ENCODE measurements around the gene WDFY3.
"Not testable (repeated sequence)": the region's sequence is repeated elsewhere in the genome, so short reads cannot be mapped to it uniquely, and the experiment has no call there.

The WDFY3 gene

DNA sequence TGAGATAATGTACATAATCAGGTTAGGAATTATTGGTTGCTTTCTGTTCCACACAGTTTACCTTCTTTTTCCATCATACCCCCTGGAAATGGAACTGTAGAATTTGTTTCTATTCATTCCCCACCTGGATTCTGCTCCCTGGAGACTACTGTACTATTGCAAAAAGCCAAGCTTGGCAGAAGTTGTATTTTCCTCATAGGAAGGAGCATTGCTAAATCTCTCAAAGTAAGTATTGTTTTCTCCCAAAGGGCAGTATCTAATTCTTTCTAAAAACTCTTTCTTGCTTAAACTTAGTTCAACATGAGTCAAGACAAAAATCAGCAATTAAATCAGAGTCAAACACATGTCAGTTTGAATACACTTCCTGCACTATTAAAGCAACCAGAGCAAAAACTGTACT lies 247.4 kb downstream of the WDFY3 start:
- peak; percentile 13 for DNase-seq (ENCODE audit: low read depth)

DNA sequence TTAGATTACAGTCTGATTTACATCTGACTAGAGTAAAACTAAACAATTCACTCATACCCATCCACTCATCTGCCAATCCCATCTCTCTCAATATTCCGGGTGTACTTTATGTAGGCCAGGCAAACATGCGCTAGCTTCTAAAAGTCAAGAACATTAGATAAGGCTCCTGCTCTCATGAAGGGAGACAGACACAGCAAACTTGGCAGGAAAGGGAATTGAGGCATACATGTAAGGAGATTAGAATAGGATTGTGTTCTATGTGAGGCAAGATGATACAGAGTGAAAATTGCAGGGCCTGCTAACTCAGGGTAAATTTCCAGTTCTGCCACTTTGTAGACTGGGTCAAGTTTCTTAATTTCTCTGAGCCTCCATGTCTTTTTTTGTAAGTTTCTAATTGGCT lies 247.8 kb downstream of the WDFY3 start:
- no peak for DNase-seq (ENCODE audit: low read depth)

DNA sequence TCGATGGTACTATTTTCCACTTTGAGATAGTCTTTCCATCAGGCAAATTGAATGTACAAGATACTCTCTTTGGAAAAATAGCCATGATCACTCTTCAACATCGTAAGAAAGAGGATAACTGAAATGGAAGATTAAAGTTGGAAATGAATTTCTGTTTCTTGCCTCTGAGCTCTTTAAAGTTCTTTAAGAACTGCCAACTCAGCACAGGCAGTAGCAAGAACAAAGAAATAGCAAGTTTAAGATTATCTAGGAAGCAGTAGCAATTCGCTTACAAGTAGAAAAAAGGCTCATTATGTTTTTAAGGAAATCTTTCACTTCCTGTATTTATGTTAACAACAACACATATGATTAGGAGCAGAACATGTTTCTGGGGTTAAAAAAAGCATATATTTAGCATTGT lies 255.9 kb downstream of the WDFY3 start:
- no peak for DNase-seq (ENCODE audit: low read depth)

DNA sequence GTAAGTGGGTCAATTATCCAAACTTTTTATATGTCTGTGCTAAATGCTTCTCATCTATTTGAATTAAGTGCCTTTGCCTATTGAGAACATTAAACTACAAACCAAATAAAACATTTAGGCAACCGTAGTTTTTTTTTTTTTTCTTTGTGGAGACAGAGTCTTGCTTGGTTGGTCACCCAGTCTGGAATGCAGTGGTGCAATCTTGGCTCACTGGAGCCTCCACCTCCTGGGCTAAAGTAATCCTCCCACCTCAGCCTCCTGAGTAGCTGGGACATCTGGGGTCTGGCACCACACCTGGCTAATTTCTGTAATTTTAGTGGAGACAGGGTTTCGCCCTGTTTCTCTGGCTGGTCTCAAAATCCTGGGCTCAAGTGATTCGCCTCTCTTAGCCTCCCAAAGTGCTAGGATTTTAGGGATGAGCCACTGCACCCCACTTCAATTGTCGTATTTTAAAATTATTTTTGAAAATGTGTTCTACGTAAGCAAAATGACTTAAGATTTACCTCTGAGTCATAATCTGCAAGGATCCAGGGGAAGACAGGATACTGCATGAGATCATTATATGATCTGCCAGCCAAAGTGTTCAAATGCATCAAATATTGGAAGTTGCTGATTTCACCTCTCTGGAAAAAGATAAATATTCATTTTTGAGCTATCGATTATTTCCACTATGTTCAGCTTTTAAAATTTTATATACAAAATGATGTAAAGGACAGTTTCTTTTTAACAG lies 257.9 kb downstream of the WDFY3 start:
- DNase-seq (ENCODE audit: low read depth), result no peak

DNA sequence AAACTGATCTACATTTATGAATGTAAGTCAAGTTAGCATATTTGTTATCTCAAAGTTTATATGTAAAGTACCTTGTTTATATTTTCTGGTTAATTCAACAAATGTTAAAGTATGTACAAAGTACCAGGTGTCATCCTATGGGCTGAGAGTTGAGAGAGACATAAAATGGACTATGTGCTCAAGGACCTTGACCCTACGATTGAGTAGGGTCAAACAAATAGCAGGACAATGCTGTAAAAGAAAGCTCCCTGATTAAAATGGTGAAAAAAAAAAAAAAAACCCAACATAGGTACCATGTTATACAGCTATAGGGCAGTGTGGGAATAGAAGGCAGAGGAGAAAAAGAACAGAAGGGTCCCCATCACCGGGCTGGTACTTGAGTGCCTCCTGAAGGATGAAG lies 260.2 kb downstream of the WDFY3 start:
- DNase-seq (ENCODE audit: low read depth), result no peak

DNA sequence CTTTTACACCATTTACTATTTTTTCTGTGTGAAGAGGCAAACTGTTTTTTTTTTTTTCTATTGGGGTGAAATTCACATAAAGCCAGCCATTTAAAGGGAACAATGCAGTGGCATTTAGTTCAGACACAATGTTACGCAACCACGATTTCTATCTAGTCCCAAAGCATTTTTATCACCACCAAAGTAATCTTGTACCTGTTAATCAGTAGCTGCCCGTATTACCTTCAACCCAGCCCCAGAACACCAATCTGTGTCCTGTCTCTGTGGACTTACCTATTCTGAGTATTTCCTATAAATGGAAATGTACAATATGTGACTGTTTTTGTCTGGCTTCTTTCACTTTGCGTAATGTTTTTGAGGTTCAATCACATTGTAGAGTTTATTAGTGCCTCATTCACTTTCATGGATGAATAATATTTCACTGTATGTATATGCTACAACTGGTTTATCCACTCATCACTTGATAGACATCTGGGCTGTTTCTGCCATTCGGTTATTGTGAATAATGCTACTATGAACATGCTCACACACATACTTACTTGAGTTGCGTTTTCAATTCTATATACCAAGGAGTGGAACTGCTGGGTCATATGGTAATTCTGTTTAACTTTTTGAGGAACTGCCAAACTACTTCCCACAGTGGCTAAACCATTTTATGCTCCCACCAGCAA lies 267.4 kb downstream of the WDFY3 start:
- no peak for DNase-seq (ENCODE audit: low read depth)

DNA sequence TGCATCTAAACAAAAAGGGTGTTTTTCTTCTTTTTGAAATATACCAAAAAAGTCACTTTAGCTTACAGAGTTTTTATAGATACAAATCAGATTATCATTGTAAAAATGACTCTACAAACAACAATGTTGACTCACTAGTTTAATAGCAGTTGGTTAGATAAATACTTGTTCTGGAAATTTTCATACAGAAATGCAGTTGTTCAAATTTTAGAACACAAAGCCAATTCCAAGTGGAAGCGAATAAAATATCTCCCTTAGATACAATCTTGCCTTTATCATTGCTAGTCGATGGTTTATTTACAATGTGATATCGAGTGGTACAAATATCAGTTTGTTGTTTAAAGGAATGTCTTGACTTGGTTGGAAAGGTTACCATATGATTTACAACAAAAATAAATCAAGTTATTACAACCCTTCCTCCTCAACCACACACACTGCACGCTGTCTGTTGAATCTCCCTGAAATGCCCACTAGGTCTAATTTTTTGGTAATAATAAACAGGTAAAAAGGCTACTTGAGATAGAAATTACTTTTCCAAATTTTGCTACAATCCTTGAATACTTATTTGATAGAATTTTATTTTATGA lies 268.8 kb downstream of the WDFY3 start:
- DNase-seq (ENCODE audit: low read depth), result no peak

DNA sequence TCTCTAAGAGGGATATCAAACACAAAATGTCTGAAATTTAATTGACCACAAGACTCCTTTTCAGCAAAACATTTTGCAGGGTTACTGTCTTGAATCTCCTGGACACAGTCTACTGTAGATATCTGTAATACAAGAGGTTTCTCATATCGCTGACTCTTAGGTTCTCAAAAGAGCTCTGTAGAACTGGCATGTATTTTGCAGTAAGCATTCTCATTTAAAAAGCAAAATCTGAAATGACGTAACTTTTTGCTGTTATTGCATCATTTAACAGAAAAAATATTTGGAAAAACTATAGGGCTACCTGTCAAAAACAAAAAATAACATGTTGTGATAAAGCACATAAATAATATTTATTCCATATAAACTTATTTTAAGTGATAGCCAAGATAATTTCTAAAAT lies 269.3 kb downstream of the WDFY3 start:
- DNase-seq (ENCODE audit: low read depth), result no peak

DNA sequence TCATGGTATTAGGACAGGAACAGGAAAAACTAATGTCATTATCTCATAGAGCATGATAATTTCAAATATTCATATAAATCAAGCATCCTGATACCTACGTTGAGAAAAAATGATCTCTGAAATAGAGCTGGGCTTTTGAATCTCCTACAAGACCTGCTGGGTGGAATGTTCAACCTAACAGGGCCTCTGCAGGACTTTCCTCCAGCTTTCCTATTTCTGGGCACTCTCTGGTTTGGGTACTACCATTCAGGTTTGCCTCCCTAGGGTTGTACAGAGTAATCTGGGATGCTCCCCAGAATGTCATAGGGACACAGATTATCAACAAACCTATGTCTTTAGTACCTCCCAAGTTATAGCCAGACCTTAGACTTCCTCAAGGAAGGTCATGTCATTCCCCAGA lies 274.7 kb downstream of the WDFY3 start:
- no peak for DNase-seq (ENCODE audit: low read depth)

DNA sequence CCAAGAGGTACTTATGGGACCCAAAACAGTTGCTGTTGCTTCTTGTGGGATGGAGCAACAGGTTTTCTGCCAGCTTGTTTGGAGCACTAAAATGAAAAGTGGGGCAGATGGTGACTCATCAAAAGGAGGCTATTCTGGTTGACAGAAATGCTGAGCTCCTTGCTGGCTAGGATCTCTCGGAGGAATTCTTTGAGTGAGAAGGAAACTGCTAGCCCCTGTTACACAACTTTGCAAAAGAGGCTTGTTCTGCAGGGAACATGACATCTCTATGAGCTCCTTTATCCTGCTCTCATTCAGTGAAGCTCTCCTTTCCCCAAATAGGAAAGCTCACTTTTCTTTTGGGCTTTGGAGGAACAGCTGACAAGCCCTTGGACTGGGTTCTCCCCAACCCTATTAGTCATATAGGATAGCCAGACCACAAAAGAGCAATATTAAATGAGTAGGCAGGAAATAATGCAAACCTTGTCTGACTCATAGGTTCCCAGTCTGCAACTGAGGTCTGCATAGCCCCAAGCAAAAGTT lies 275.3 kb downstream of the WDFY3 start:
- peak; percentile 92 for DNase-seq (ENCODE audit: low read depth)

DNA sequence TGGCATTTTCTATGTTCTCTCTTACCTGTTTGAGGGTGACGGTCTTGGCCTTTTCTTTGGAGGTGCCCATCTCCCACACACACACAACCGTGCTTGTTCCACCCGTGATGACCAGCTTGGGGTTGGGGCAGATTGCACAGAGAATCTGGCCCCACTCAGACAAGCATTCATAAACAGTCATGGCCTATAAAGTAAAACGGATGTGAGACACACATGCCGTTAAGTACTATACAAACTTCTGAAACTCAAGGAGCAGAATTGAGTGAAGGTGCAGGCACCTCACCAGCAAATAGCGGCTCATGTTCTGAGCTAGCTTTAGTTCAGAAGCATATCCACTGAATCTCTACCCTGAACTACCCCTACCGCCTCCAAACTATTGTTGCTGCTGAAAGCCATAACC lies 276.0 kb downstream of the WDFY3 start:
- DNase-seq (ENCODE audit: low read depth), result no peak

DNA sequence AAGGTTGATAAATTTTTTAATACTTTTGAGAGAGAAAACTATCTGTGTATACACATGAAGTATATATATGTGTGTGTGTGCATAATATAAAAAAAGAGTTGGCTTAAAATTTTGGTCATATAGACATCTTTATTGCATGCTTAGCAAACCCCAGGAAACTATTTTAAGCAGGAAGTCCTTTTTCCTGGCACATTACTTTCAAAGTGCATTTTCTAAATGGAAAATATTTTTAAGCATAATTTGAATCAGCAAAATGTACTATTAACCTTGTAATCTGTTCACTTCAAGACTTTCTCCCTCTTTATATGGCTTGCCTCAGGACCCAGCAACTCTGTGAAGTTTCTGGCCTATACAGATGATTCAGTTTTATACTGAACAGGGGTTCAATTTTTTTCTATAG lies 277.3 kb downstream of the WDFY3 start:
- DNase-seq (ENCODE audit: low read depth), result no peak

DNA sequence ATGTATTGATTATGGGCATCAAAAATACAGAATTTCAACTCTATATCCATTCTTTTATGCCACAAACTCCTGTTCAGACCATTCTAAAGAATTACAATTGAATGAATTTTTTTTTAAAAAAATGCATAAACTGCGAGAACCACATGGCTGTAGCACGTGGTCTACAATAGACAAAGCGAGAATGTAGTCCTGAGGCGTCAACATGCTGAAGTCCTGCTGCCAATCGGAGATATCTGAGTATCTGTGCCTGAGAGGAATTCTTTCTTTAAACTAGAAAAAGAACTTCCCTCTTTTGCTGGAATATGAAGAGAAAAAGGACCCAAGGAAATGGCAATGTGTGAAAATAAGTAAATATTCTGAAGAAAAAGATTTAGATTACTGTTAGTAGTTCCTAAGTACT lies 277.9 kb downstream of the WDFY3 start:
- DNase-seq (ENCODE audit: low read depth), result no peak

DNA sequence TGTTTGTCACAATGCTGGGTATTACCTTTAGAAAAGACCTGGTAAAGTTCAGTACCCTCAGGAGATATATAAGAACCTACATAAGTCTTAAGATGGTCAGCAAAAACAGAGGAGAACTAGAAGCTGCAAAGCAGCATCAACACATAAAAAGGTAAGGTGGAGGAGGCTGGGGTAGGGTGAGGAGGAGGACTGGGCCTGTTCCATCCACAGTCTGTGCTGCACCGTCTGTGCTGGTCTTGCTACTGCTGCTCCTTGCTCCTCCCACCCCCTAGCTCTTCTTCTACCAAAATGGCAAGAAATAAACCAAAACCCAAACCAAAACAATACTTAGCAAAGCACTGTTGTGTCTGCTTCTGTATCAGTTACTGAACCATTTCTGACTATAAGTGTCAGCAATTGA lies 281.4 kb downstream of the WDFY3 start:
- DNase-seq (ENCODE audit: low read depth), result no peak

DNA sequence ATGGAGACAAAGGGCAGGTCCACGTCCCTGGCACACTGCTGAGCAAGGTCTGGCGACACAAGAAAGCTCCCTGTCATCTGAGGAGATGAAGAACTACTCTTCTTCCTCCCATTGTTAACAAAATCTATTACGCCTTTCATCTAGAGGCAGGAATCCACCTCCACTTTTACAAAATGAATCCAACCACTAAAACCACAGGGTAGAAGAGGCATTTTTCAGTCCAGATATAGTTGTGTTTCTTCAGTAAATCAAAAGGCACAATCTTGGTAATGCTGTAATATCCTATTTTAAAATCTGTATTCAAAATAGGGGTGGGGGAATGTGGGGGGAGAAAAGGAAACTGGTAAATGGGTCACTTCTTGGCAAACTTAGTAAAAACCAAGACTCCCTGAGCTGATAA lies 282.1 kb downstream of the WDFY3 start:
- DNase-seq (ENCODE audit: low read depth), result no peak

DNA sequence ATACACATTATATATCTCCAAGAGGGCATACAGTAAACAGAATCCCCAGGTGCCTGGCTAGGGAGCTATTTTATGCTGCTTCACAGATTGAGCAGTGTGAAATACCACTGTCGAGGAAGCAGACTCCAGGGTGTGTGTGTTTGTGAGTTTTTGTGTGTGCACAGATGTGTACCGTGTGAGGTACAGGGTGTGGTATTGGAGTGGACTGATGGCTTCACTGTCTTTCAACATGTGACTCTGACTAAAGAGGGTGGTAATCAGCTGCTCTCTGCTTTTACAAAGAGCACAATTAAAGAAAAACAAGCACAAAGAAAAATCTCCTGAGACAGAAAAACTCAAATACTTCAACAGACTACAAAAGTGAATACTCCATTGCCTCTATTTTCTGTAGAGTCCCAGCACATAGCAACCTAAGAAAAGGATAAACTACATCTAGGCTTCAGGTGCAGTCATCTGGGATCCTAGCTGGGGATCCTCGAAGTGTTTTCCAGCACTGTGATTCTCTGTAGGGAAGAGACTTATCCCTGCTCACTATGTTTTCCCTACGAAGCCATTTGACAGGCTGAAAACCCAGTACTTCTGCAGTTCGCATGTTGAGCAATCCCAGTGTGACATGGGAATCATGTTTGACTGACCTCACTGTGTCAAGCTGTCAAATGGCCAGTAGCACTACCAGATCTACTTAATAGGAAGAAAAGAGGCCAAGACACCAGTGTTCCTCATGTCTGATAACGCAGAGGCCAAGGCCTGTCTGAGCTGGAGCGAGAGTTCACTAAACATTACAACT lies 283.2 kb downstream of the WDFY3 start:
- DNase-seq (ENCODE audit: low read depth), result no peak

DNA sequence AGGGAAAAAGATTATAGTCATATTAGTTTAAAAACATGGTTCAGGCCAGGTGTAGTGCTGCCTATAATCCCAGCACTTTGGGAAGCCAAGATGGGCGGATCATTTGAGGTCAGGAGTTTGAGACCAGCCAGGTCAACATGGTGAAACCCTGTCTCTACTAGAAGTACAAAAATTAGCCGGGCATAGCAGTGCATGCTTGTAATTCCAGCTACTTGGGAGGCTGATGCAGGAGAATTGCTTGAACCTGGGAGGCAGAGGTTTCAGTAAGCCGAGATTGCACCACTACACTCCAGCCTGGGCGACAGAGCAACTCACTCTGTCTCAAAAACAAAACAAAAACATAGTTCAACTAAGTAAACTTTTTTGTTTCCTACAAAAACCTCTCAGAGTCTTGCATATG lies 283.8 kb downstream of the WDFY3 start:
- DNase-seq (ENCODE audit: low read depth), result not testable (repeated sequence)

DNA sequence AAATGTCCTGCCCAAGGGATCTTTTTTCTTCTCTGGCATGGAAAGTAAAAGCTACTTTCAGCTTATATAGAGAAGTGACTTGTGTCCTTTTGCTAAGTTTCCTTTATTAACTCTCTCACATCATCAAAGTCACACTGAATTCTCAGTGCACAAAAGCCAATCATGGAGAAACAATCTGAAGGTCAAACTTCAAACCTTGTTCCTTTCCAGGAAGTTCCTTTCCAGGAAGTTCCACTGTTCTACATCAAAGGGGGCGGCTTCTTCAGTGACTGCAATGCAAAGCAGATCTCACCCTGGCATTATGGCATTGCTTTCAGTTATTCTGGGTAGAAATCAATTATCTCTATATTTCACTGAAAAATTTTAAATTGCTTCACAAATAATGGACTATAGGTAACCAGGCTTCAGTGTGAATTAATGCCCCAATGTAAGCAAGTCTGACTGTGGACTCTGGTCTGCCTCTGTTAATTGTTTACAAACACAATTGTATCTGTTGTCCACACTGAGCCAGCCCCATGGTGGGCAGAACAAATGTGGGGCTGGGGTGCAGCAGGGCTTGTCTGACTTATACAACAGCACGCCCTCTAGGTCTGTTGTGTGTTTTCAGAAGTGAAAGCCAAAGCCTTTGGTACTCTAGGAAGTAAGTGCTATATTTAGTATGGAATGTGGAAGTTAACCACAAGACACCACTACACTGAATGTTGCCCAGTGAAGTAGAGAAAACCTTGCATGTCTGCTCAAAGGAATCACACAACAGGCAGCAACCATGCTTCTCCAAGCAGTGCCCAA lies 284.8 kb downstream of the WDFY3 start:
- DNase-seq (ENCODE audit: low read depth), result no peak

DNA sequence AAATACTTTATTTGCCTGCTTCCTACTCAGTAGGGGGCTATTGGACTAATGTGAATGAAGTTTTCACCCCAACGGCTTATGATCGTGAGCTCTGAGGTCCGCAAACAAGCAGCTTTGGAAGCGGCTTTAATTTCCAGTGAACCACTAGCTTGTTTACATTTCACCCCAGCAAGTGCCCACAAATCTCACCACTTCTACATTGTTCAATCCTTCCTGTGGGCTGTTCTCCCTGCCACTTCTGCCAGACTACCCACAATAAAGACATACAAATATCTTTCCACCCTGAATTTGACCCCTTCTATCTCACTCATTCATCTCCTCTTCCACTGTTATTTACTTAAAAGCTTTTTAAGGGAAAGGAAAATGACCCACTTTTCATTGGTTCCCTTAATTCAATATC lies 285.5 kb downstream of the WDFY3 start:
- DNase-seq (ENCODE audit: low read depth), result no peak

DNA sequence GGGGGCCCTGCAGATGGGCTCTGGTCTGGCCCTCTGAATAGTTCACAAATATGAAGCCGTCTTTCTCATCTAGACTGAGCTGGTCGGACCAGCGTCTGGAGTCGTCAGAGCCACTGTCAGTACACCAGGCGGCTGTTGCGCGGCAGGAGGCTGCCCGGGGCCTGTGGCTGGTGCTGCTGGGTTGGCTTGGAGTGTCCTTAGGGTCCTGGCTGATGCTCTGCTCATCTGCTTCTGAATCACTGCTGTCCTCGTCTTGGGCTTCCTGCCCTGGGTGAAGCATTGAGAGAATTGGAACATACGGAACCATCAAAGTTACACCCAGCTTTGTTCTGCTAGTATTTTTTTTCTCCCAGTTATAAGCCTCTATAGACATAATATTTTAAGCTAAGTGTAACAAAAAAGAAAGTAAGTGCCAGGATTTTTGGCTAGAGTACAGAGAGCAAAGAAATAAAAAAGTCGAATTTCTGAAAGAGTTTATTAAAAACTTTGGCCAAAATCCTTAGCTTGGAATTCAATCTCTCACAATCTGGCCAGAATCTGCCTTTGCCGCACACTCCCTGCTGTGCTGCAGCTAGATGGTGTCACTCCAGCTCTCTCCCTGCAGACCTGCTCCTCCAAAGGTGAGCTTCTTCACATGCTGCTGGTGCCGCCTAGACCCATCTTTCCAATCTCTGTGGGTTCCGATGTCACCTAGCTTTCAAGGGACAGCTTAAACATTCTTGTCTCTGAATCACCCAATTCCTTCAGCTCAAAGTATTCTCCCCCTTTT lies 287.3 kb downstream of the WDFY3 start:
- DNase-seq (ENCODE audit: low read depth), result no peak

DNA sequence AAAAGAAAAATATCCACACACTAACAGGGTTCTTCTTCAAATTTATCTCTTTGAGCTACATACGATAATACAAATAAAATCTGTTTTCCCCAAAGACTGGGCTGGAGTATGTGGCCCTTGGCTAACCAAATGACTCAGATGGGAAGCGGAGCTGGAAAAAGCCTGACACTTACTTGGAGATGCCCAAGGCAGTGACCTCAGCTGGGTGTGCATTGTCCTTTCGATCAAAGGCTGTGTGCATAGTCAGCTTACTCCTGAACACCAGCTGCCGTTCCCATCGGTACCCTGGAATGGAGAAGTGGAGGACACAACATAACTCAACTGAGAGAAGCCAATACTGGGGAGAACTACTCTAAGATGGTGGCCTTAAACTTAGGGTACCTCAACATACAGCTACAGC lies 288.5 kb downstream of the WDFY3 start:
- DNase-seq (ENCODE audit: low read depth), result no peak

Data from stromal cell of bone marrow (primary cell).